ENCODE data around the gene UGT1A5.

- TF ChIP-seq POLR2A (IDR thresholded peaks at IDR 0.05; ENCODE audit: low read depth, low read length), result no peak
- TF ChIP-seq POLR2AphosphoS5 (IDR thresholded peaks at IDR 0.05; ENCODE audit: low read depth, low read length), result no peak
- no peak for TF ChIP-seq TAF1 (IDR thresholded peaks at IDR 0.05; ENCODE audit: borderline replicate concordance, low read depth, low read length)
These were observed 90.7 kb downstream of the UGT1A5 start for GRCh38 chr2:233803292-233803911.
